NCI-H1694 (cell line): Measurements from ENCODE around the gene ATG9A.
"Not testable (repeated sequence)": the region's sequence is repeated elsewhere in the genome, so short reads cannot be mapped to it uniquely, and the experiment has no call there.

Experiments
- DNase-seq: peaks from one replicate; lab custom pipeline; 2025; lab: John Stamatoyannopoulos, UW

ATG9A gene, protein sequence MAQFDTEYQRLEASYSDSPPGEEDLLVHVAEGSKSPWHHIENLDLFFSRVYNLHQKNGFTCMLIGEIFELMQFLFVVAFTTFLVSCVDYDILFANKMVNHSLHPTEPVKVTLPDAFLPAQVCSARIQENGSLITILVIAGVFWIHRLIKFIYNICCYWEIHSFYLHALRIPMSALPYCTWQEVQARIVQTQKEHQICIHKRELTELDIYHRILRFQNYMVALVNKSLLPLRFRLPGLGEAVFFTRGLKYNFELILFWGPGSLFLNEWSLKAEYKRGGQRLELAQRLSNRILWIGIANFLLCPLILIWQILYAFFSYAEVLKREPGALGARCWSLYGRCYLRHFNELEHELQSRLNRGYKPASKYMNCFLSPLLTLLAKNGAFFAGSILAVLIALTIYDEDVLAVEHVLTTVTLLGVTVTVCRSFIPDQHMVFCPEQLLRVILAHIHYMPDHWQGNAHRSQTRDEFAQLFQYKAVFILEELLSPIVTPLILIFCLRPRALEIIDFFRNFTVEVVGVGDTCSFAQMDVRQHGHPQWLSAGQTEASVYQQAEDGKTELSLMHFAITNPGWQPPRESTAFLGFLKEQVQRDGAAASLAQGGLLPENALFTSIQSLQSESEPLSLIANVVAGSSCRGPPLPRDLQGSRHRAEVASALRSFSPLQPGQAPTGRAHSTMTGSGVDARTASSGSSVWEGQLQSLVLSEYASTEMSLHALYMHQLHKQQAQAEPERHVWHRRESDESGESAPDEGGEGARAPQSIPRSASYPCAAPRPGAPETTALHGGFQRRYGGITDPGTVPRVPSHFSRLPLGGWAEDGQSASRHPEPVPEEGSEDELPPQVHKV

DNA sequence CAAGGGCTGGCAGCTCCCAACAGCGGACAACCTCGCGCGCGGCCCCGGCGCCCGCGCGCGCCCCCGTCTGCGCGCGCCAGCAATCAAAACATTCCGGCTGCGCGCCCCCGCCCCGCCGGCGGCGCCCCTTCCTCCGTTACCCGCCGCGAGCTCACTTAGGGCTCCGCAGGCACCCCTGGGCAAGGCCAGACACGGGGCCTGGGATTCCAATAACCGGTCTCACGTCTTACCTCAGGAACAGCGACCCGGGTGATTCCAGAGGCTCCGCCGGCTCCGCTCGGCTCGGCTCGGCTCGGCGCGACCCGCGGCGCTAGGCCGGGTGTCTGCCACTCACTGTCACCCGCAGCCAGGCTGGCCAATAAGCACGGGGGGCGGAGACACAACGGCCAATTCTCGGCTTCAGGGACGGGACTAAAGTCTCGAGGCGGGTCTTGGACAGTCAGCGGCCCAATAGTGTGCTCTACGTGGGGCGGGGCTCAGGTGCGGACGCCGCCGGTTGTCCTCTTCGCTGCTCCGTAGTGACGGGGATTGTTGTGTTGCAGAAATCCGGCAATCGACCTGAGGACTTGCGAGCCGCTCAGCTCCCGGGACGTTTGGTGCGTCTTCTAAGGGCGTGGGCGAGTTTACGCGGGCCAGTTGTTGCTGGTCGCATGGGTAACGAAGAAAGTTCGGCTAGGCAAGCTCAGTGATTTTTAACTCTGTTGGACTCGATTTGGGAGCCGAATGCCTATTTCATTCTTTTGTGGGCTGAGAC lies at the start of gene ATG9A, which contains the start of gene ANKZF1:
Gene ATG9A (minus strand): TSS at position 332 of the 754 bp plus-strand sequence. CDS start 1,612 bp downstream, outside the sequence.
Gene ANKZF1 (plus strand): TSS at position 502 of the 754 bp plus-strand sequence. CDS start 452 bp downstream, outside the sequence.
- peak; percentile 98 for DNase-seq

DNA sequence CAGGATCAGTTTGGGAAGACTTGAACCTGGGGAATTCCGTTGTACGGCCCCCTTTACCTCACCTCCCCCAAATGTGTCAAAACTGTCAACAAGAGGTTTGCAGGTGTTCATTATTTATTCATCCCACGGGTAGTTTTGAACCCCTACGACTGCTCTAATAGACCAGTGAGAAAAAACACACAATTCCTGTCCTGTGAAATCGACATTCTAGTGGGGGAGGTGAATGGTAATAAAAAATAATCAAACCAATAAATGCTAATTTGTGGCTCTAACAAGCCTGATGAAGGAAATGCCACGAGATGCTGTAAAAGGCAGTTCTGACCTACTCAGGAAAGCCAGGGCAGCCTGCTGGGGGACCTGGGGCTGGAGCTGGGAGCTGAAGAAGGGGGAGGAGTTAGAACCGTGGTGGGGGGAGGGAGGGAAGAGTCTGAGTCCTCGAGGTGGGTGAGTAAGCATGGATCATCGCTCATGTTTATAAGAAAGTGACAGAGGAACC lies 49.3 kb upstream of the ATG9A start:
- DNase-seq: no peak

DNA sequence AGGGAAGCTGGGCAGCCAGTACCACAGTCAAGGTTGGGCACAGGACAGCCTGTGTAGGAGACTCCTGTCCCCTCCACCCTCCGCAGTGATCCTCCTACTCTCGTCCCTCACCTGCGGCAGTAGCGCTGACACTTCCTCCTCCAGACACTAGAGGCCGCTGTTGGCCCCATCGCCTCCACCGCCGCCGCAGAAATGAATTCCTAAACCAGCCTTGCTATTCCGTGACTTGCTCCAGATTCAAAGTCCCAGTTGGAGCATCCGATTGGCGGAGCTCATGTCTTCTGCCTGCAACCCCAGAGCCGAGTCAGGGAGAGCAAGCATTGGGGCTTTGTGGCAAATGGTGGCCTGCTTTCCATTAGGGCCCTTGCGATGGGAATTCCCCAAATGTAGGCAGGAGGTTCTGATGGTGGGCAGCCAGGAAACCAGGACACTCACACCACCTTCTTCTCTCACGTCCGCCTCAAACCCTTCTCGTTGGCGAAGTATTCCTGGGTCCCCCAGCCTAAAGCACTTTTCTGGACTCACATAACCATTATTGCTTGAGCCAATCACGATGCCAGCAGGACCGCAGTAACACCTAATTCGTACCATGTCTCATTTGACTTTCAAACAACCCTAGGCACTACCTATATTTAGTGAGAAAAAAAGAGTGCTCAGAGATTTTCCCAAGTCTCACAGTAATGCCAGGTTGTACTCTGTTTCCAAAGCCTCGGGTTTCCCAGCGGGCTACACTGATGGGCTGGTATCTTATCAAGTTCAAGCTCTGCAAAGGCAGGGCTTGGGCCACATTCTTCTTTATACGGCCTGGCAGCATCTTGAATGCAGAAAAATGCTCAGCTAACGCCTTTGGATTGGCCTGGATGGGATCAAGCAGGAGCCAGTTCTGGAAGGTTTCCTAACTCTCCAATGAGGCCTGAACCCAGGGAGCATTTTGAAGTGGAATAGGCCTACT lies 48.5 kb upstream of the ATG9A start:
- peak; percentile 86 for DNase-seq

GRCh38 chr2:219274361-219274921 lies 45.0 kb upstream of the ATG9A start:
- DNase-seq: no peak

- no peak for DNase-seq
These were observed 44.5 kb upstream of the ATG9A start for GRCh38 chr2:219273937-219274336.

- no peak for DNase-seq
These were observed 43.6 kb upstream of the ATG9A start for GRCh38 chr2:219272995-219273394.

- DNase-seq: no peak
These were observed 42.9 kb upstream of the ATG9A start for GRCh38 chr2:219272356-219272755.

DNA sequence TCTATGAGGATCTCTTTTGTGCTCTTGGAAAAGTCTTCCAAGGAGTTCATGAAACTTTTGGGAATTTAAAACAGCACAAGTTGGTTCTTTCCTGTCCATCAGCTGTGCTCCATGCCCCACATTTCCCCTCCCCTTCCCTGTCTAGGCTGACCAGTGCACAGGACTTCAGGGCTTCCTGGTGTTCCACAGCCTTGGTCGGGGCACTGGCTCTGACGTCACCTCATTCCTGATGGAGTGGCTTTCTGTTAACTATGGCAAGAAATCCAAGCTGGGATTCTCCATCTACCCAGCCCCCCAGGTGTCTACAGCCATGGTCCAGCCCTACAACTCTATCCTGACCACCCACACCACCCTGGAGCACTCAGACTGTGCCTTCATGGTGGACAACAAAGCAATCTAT lies 41.6 kb upstream of the ATG9A start:
- DNase-seq: no peak

DNA sequence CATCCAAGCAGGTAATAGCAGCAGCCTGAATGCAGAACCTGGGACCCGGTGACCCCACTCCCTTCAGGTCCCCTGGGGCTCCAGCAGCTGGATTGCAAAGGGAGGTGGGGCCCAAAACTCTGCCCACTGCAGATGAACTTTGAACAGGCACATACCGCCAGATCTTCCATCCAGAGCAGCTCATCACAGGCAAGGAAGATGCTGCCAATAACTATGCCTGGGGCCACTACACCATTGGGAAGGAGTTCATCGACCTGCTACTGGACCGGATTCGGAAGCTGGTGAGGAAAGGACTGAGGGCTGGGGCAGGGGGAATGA lies 40.6 kb upstream of the ATG9A start:
- no peak for DNase-seq

GRCh38 chr2:219269362-219270054 lies 40.1 kb upstream of the ATG9A start:
- no peak for DNase-seq

DNA sequence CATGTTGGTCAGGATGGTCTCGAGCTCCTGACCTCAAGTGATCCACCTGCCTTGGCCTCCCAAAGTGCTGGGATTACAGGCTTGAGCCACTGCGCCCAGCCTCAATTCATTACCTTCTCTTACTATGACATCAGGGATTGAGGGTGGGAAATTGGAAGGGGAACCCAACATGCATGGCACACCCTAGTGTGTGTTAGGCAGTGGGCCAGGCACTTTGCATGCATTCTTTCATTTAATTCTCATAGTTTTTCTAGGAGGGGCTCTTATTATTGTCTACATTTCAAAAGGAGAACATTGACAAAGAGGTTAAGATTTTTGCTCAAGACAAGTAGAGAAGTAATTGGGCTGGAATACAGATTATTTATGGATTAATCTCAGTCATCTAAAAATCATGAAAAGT lies 38.9 kb upstream of the ATG9A start:
- no peak for DNase-seq

- DNase-seq: no peak
These were observed 37.5 kb upstream of the ATG9A start for GRCh38 chr2:219266886-219267285.

DNA sequence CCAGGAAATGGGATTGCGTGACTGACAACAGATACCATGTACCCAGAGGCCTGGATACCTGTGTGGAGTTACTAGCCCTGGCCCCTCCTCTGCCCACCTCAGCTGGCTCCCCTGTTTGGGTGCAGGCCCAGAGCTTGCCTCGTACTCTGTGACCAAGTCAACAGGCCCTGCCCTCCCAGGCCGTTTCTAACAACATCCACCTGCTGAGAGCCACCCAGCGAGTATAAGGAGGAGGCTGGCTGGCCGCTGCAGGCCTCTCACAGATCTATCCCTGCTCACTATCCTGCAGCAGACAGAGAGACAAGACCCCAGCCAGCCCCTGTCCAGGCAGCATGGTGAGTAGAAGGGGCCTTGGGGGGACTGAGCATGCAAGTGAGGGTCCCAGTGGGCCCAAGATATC lies 36.8 kb upstream of the ATG9A start:
- DNase-seq: no peak

GRCh38 chr2:219261024-219261855 lies 31.8 kb upstream of the ATG9A start:
- no peak for DNase-seq

GRCh38 chr2:219258942-219259341 lies 29.5 kb upstream of the ATG9A start:
- not testable (repeated sequence) for DNase-seq

DNA sequence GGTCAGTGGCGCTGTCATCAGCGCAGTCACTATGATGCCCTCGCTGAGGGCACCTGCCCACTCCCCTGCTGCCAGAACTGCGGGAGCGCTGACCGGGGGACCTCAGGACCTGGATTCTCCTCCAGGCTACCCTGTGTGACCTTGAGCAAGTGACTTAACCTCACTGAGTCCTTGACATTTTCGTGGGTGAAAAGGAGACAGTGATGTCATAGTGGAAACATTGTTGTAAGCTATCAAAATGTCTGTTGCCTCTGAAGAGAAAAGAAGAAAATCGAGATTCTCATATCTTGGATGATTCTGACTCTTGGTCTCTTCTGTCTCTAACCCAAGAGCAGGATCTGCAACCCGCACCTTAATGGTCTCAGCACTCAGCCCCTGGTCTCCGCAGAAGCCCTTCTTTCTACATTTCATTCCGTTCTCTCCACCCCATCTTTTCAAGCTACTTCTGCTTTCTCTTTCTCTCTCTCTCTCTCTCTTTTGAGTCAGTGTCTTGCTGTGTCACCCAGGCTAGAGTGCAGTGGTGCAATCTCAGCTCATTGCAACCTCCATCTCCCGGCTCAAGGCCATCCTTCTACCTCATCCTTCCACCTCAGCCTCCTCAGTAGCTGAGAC lies 25.3 kb upstream of the ATG9A start:
- no peak for DNase-seq

DNA sequence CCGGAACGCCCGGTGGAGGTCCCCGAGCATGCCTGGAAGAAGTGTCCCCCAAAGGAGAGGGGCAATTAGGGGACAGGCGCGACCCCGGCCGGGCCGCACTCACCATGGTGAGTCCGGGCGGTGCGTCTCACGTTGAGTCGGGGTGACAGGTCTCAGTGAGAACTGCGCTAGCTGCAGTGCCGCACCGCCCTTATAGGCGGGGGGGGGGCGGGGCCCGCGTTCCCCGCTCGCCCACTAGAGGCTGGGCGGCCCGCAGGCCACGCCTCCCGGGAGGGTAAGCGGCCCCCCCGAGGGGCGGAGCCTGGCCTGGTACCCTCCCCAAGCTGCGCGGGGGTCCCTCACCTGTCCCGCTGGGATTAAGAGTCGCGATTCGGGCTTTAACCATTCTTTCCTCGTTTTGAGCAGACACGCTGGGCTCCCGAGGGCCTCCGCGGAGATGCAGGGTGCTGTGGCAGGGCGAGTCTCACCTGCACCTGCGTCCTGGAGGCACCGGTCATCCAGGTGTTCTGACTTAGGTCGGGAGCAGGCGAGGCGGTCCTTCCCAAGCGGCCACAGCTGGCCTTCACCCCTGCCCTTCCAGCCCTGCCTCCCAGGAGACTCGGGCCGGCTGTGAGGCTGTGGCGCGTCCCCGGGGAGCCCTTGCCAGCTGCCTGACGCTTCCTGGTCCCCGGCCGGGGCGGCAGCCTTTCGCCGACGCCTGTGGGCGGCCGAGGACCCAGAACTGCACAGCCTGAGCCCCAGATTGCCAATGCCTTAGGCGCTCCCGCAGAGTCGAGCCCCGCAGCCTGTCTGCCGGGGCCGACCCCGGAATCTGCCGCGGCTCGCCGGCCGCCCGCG lies 24.5 kb upstream of the ATG9A start, which contains the start of gene TUBA4A:
Gene TUBA4A (minus strand): TSS at position 166 of the 837 bp plus-strand sequence. CDS start 60 bp downstream, at position 106.
- peak; percentile 77 for DNase-seq
